Measurements from ENCODE around the gene GP1BB. TPM values are rescaled to one million over a fixed set of nuclear protein-coding genes. Genes with fewer than 3 reads are reported as not detected.

GP1BB gene
- total RNA-seq, 2 donors from 2014 or later, result 6.8 to 60.3 TPM

GRCh38 chr22:19734163-19734562 is 10.8 kb downstream of the GP1BB start:
- Histone ChIP-seq H3K4me1 (replicated peaks) (no peaks in the 10 kb centered on the region), H3K27me3 (replicated peaks; ENCODE audit: insufficient read depth) (no peaks in the 10 kb centered on the region), H3K36me3 (no peaks in the 10 kb centered on the region), H3K4me3 (no peak overlapping the region), H3K27ac (no peak overlapping the region), H3K9me3 (no peaks in the 10 kb centered on the region)
- WGBS, result 63% methylated on average over 7 of the region's 7 CpGs
- no peak for TF ChIP-seq CTCF (IDR thresholded peaks at IDR 0.05)
- no peak for TF ChIP-seq POLR2AphosphoS5 (IDR thresholded peaks at IDR 0.05)
- TF ChIP-seq POLR2A (IDR thresholded peaks at IDR 0.05), result no peak
- intact Hi-C loops (cut with DNase I), result no loop called here
- no peak for DNase-seq (ENCODE audit: low spot score)

- Histone ChIP-seq H3K27ac (no peak overlapping the region), H3K36me3 (no peaks in the 10 kb centered on the region), H3K27me3 (replicated peaks; ENCODE audit: insufficient read depth) (no peaks in the 10 kb centered on the region), H3K4me3 (no peak overlapping the region), H3K9me3 (no peaks in the 10 kb centered on the region), H3K4me1 (replicated peaks) (no peaks in the 10 kb centered on the region)
- no peak for TF ChIP-seq POLR2AphosphoS5 (IDR thresholded peaks at IDR 0.05)
- no peak for TF ChIP-seq POLR2A (IDR thresholded peaks at IDR 0.05)
- no peak for TF ChIP-seq CTCF (IDR thresholded peaks at IDR 0.05)
- intact Hi-C loops (cut with DNase I), result no loop called here
- 99% methylated on average over 5 of the region's 5 CpGs for WGBS
- DNase-seq (ENCODE audit: low spot score), result no peak
Measured at GRCh38 chr22:19734837-19735382, 11.6 kb downstream of the GP1BB start.

GRCh38 chr22:19735665-19736510 is 12.5 kb downstream of the GP1BB start:
- Histone ChIP-seq H3K4me3 (no peak overlapping the region), H3K4me1 (replicated peaks) (no peaks in the 10 kb centered on the region), H3K27ac (no peak overlapping the region), H3K9me3 (no peaks in the 10 kb centered on the region), H3K36me3 (no peaks in the 10 kb centered on the region), H3K27me3 (replicated peaks; ENCODE audit: insufficient read depth) (no peaks in the 10 kb centered on the region)
- WGBS, result 67% methylated on average over 19 of the region's 21 CpGs
- TF ChIP-seq CTCF (IDR thresholded peaks at IDR 0.05), result no peak
- TF ChIP-seq POLR2AphosphoS5 (IDR thresholded peaks at IDR 0.05), result no peak
- TF ChIP-seq POLR2A (IDR thresholded peaks at IDR 0.05), result no peak
- intact Hi-C loops (cut with DNase I), result no loop called here
- no peak for DNase-seq (ENCODE audit: low spot score)

GRCh38 chr22:19737846-19738663 is 14.7 kb downstream of the GP1BB start:
- H3K9me3 ChIP-seq, result no peaks in the 10 kb centered on the region
- no peak overlapping the region for H3K4me3 ChIP-seq
- H3K36me3 ChIP-seq, result no peaks in the 10 kb centered on the region
- no peak for DNase-seq (ENCODE audit: low spot score)
- TF ChIP-seq POLR2A (IDR thresholded peaks at IDR 0.05) (no peak), POLR2AphosphoS5 (IDR thresholded peaks at IDR 0.05) (no peak), CTCF (IDR thresholded peaks at IDR 0.05) (no peak)
- intact Hi-C loops (cut with DNase I), result no loop called here
- no peaks in the 10 kb centered on the region for H3K4me1 ChIP-seq (replicated peaks)
- 86% methylated on average over 17 of the region's 17 CpGs for WGBS
- H3K27me3 ChIP-seq (replicated peaks; ENCODE audit: insufficient read depth), result no peaks in the 10 kb centered on the region
- no peak overlapping the region for H3K27ac ChIP-seq

Data from prostate gland (tissue), 2 donors.